Activated CD8-positive, alpha-beta memory T cell treated with anti-CD3 and anti-CD28 coated beads for 4 hours (primary cell): Measurements from ENCODE around the gene IGFL1.
"Not testable (repeated sequence)": the region's sequence is repeated elsewhere in the genome, so short reads cannot be mapped to it uniquely, and the experiment has no call there.

Experiments used
- DNase-seq, 2 donors: peaks; one replicate each; pipeline ENCODE4 v3.0.0-alpha.2; 2020; ENCODE audit warnings: low read depth in 2 of 2

IGFL1 gene

DNA sequence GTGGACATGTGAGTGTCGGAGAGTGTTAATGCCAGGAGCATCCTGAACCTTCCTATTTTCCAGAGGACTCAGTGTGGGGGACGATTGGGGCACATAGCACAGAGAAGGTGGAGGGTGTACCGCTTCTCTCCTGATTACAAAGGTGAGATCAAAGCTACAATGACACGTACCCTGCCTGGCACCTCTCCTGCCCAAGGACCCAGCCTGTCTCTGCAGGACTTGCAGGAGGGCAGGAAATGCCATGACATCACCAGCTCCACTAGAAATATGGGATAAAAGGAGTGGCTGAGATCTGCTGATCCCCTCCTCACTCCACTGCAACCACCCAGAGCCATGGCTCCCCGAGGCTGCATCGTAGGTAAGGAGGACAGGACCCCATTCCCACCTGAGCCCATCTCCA, at the start of gene IGFL1:
IGFL1 (plus strand) TSS at position 301 of the 400 bp plus-strand sequence; CDS start at position 334, 33 bp downstream.
- no peak for DNase-seq

DNA sequence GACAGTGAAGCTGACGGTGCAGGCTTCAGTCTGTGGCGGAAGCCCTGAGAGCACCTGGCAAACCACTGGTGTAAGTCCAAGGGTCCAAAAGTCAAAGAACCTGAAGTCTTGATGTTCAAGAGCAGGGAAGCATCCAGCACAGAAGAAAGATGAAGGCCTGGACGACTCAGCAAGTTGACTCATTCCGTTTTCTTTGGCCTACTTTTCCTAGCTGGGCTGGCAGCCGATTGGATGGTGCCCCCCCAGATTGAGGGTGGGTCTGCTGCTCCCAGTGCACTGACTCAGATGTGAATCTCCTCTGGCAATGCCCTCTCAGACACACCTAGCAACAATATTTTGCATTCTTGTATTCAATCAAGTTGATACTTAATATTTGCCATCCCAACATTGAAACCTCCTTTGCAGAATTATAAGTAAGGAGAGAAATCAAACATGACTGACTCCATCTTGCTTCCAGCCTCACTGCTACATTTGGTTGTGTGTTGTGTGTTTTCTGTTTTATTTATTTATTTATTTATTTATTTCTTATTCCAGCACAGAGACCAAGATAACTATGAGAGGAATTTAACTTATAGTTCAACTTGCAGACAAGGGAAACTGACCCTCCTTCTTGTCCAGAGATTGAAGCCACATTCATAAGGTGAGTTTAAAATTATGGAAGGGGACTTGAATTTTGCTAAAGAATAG, 48.7 kb upstream of the IGFL1 start:
- no peak for DNase-seq

DNA sequence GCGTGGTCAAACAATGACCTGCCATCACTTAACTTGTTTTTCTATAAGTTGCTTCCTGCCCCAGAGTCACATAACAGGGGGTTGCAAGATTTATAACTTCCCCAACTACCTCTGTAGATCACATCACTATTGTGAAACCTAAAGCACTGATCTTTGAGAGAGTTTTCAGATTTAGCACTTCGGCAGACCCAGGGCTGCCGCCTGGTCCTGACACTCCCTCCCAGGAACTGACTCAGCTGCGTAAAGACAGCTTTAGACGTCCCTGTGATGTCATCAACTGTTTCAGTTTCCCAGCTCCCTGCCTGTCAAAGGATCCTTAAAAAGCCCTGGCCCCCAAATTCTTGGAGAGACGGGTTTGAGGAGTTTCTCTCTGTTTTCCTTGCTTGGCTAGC, 48.2 kb upstream of the IGFL1 start:
- DNase-seq: no peak

DNA sequence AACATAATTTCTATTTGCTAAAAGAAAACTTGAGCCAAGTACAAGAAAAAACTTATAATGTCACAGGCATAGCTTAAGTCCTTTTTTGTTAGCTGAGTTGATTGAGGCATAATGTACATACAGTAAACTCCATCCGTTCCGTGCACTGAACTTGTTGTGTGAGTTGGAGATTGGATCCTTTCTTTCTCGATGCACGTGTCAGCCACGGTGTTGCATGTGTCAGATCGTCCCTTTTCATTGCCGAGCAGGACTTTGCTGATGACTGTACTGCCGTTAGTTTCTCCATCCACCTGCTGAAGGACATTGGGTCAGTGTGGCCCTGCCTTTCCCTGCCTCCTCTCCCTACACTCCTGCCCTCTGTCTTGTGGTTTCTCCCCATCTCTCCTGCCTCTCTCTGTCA, 47.1 kb upstream of the IGFL1 start:
- no peak for DNase-seq

DNA sequence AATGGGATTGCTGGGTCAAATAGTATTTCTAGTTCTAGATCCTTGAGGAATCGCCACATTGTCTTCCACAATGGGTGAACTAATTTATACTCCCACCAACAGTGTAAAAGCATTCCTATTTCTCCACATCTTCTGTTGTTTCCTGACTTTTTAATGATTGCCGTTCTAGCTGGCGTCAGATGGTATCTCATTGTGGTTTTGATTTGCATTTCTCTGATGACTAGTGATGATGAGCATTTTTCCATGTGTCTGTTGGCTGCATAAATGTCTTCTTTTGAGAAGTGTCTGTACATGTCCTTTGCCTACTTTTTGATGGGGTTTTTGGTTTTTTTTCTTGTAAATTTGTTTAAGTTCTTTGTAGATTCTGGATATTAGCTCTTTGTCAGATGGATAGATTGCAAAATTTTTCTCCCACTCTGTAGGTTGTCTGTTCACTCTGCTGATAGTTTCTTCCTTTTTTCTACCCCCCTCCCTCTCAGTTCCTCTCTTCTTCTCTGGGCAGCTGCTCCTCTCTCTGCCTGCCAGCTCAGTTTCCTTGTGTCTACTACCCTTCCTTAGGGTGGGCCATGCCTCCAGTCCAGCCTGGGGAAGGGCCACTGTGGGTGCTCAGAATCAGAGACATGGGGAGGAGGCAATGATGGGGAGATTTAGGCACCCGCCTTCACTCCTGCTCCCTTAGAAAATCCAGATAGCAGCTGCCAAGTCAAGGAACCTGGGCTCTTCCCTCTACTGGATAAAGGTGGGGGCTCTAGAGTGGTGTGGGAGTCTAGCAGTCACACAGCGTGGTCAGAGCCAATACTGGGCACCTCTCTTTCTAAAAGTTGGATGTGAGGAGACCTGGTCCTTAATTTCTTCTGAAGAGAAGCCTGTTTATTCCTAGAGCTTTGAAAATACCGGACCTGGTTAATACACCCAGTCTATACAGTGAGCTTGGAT, 44.5 kb upstream of the IGFL1 start:
- DNase-seq: not testable (repeated sequence)

DNA sequence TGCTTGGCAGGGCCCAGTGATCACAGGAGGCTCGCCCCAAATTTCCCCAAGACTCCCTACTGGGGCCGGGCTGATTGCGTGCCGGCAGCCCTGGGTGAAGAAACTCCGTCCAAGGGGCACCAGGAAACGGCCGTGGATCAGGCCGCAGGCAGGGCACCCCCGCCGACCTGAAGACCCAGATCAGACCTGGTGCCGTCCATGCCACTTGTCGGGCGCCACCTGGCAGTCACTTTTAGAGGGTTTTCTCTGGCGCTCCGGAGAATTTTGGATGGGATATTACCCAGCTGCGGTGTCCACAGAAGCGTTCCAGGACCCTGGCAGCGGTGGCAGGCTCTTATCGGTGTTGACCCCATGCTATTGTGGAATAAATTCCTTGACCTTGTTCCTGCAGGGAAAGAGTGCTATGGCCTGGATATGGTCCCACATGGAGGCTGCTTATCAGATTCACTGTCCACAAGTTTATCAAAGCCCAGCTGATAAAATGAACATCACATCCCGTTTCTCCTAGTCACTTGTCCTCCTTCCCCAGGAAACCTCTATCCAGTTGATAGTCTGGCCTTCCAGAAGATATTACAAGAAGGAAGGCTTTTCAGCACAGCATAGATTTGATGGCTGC, 43.3 kb upstream of the IGFL1 start:
- no peak for DNase-seq

DNA sequence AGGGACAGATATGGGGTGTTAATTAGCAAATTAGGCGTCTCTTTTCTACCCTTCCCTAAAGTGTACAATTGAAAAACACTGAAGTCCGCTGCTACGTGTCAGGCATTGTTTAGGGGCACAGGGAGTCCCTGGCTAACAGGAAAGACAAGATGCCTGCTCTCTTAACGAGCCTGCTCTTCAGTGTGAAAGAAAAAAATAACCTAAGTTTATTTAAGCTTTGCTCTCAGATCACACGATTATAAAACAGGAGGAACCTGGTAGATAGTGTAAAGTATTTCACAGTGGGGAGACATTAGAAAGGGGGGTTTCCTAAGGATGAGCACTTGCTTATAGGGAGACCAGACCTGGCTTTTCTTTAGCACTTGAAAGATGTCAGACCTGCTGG, 42.8 kb upstream of the IGFL1 start:
- DNase-seq: no peak

DNA sequence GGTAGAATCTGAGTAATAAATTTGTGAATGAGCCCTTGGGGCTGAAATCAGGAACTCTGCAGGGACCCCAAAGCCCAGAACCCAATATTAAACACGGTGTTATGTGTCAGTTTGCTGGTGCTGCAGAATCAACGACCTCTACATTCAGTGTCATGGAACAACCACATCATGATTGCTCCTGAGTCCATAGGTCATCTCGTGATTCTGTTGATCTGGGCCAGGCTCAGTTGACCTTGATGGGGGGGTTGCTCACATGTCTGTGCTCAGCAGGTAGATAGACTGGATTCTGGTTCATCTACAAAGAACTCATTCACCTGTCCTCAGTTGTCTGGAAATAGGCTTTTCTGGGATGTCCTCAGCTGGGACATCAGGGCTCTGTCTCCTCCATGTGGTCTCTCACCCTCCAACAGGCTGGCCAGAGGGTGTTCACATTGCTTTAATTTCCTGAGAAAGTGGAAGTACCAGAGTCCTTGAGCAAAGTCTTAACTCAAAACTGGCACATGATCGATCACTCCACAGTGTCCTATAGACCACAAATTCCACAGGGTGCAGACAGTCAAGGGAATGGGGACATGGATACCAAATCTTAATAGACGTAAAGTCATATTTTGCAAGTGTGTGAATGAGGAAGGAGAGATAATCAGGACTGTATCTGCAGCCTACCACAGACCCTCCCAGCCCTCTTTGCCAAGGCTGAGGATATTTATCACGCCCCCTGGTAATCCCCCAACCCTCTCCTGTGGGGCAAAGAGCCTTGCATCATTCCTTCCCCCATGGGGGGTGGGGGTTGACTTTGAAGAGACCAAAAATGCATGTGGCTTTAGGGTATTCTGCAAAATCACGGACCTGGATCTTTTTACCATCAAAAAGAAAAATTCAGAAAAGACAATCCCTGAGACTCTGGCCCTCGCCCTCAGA, 39.3 kb upstream of the IGFL1 start:
- no peak for DNase-seq

DNA sequence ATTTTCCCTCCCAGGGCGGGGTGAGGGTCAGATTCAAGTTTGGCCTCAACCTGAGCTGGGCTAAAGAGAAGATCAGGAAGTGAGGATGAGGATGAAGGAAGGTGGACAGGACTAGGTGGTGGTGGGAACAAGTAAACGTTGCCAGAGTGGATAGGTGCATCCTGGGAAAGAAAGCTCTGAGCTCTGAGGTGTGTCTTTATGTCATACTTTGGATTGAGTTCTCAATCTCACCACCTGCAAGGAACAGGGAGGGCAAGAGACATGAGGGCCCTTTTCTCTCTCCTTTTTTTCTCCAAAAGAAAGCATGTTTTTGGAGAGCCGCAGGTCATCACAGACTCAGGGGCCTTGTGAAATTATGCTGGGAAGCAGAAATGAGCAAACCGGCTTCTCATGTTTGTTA, 38.2 kb upstream of the IGFL1 start:
- no peak for DNase-seq

DNA sequence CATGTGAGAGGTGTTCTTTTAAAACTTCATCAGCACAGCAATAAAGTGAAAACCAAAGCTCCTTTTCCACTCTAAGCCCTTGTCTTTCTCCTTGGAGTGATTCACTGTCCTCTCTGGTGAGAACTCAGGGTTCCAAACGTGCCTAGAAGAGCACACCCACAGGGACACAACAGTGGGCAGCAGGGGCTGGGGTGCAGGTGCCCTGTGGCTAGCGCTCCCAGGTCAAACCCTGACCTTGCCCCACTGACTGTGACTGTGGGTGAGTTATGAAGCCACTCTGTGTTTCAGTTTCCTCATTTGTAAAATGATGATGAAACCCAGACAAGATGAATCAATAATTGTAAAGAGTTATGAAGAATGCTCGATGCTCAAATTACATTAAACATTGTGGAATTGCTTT, 37.6 kb upstream of the IGFL1 start:
- DNase-seq: no peak

DNA sequence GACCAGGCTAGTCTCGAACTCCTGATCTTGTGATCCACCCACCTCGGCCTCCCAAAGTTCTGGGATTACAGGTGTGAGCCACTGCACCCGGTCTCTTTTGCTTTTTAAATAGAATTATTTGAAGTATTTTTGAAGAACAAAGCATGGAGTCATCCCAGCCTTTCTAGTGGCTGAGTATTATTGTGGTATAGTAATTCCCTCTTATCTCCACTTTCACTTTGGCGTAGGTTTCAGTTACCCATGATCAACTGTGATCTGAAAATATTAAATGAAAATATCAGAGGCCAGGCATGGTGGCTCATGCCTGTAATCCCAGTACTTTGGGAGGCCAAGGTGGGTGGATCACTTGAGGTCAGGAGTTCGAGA, 36.9 kb upstream of the IGFL1 start:
- not testable (repeated sequence) for DNase-seq

DNA sequence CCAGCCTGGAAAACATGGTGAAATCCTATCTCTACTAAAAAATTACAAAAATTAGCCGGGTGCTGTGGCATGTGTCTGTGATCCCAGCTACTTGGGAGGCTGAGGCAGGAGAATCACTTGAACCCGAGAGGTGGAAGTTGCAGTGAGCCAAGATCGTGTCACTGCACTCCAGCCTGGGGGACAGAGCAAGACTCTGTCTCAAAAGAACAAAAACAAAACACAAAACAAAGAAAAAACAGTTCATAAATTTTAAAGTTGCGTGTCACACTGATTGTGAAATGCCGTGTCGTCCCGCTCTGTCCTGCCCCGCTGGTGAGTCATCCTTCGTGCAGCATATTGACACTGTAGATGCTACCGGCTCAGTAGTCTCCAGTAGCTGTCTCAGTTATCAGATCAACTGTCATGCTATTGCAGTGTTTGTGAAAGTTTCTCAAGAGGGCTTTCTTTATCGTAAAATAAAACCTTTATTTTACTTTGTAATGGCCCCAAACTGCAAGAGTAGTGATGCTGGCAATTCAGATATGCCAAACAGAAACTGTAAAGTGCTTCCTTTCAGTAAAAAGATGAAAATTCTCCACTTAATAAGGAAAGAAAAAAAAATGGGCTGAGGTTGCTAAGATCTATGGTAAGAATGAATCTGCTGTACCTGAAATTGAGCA, 36.4 kb upstream of the IGFL1 start:
- no peak for DNase-seq

DNA sequence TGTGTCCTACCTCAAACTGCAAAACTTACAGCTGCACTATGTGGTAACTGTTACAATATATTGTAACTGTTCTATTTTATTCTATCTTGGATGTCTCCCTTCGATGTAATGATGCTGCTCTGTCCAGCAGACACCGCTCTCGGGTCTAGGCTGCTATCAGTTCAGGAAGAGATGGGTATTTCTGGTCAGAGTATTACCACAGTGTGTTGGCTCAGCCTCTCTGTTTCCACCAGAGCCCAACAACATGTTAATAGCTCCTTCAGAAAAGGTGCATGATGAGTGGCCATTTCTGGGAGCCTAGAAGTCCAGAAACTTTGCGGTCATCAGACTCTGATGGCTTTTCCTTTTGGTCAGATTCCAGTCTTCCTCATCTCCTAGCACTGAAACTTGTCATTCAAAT, 35.9 kb upstream of the IGFL1 start:
- no peak for DNase-seq

DNA sequence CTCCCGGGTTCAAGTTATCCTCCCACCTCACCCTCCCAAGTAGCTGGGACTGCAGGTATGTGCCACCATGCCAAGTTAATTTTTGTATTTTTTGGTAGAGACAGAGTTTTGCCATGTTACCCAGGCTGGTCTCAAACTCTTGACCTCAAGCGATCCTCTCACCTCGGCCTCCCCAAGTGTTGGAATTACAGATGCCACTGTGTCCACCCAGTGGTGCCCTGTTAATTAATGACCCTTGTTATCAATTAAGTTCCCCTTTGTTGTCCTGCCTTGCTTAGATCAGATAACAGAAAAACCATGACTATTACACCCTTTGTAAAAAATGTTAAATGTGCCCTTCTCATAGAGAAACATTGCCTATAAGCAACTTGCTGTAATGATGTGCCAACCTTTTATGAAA, 34.4 kb upstream of the IGFL1 start:
- no peak for DNase-seq

DNA sequence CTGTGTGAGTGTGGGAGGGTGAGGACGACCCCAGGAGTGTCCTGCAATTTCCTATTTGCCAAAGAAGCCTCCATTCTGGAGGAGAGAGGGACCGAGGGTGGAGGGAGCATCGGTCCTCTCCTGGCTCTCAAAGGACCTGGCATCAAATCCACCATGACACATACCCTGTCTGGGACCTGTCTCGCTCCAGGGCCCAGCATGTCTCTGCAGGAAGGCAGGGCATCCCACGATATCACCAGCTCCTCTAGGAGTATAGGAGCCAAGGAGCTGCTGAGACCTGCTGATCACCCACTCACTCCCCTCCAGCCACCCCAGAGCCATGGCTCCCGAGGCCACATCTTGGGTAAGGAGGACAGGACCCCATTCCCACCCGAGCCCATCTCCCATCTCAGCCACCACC, 33.6 kb upstream of the IGFL1 start:
- DNase-seq: not testable (repeated sequence)

DNA sequence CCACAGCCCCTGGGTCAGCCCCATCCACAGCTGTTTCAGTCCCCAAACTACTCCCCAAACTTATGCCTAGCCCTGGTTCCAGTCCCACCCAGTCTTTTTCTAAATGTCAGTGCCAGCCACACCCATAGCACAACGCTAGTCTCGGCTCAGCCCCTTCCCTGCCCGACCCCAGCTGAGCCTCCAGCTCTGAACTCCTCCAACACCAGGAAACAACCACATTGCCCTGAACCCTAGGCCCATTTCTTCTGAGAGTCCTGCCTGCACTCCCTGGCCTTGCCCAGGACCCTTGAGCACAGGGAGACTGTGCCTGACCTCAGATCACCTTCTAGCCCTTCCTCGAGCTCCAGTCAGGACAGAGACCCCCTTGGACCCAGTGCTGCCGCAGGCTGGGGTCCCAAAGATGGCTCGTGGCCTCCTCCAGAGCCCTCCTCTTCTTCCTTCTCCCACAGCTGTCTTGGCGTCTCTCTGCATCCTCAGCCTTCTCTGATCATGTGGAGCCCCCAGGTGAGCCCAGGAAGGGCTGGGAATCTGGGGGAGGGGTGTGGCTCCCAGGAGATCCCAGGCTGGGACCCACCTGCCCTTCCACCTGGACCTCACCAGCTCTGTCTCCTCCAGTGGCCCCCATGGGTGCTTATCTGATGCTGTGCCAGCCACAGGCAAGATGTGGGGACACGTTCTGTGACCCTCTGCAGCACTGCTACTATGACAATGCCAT, 33.0 kb upstream of the IGFL1 start:
- DNase-seq: no peak

DNA sequence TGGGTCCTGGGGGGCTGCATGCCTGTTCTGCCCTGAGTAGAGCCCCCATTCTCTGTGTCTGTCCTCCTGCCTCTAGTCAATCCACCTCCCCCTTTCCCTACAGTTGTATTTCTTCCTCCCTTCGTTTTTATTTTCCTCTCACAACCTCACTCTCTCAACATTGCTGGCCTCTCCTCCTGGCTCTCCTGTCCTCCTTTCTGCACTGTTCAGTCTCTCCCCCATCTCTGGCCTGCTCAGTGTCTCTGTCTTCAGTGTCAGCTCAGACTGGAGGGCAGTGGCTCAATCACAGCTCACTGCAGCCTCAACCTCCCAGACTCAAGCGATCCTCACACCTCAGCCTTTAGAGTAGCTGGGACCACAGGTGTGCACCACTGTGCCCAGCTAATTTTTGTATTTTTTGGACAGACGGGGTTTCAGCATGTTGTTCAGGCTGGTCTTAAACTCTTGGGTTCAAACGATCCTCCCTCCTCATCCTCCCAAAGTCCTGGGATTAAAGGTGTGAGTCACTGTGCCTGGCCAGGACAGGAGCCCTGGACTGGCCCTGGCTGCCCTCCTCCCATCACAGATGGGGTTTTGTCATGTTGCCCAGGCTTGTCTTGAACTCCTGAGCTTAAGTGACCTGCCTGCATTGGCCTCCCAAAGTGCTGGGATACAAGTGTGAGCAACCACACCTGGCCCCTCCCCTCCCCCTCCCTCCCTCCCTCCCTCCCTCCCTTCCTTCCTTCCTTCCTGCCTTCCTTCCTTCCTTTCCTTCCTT, 32.0 kb upstream of the IGFL1 start:
- no peak for DNase-seq

DNA sequence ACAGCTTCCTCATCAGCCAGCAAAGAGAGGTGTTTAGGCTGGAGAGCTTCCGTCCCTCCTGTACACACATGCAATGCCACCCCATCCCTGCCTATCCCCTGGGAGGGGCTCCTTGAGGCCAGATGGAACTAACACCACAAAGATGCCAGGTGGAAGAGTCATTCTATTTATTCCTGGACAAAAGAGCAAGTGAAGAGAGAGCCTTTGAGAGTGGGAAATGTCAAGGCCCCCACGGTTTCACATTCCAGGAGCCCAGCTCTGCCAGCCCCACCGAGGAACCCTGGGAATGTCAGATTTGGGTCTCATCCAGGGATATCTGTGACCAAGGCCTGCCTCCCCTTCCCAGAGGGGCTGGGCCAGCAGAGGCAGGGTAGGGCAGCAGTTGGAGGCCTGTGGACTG, 30.8 kb upstream of the IGFL1 start:
- DNase-seq: no peak

DNA sequence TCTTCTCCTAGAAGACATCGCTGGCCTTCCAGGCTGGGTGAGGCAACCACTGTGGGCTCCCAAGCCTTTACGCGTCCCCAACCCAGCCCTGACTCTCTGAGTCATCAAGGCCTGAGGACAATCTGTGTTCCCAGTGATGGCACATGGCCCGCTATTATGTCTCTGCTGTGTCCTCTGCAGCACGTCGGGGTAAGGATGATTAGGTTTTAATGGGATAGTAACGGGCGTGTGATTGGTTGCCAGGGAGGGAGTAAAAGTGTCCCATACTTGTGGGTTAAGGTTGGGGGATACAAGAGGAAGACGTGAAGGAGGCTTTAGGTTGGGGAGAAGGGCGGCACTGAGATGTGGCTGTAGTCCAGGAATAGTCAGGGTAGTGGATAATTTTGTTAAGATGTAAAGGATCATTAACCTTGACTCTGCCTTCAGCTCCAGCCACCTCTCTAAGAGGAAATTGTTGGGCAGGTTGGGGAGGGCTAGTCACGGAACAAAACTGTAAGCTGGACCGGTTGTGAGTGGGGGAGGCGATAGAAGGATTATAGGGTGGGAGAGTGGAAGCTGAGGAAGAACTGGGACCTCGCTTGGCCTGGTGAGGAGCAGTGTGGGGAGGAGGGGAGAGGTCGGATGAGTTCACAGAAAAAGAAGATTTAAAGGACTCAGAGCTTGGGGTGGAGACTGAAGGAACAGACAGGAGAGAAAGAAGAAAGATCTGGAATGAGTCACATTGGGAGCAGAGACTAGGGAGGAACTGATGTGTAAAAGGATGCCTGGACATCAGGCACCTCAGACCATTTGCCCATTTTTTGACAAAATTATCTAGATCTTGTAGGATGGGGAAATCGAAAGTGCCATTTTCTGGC, 27.9 kb upstream of the IGFL1 start:
- no peak for DNase-seq
